GM23338 (cell line): ENCODE data around the gene SPATA33.

Experiments
- CREB1 ChIP-seq: fragments of 250-450 bp; sonication (Bioruptor Pico); IDR thresholded peaks from 2 replicates; pipeline ENCODE4 v1.5.0; 2020; ENCODE audit warnings: low read depth, mild to moderate bottlenecking, moderate library complexity
- EZH2 ChIP-seq: fragments of 200-600 bp; sonication (generic); IDR thresholded peaks from one replicate; pipeline ENCODE4 v1.8.0; 2017; ENCODE audit warnings: antibody characterized with exemption, mild to moderate bottlenecking, low read depth; ENCODE audit not compliant: unreplicated experiment
- EZH2phosphoT487 ChIP-seq: fragments of 200-600 bp; sonication (generic); IDR thresholded peaks from one replicate; pipeline ENCODE4 v1.8.1; 2018; ENCODE audit warnings: antibody characterized with exemption; ENCODE audit not compliant: unreplicated experiment
- JUNB ChIP-seq: IDR thresholded peaks from one replicate; pipeline ENCODE4 v1.6.1; 2016; ENCODE audit warnings: antibody characterized with exemption; ENCODE audit not compliant: unreplicated experiment
- REST ChIP-seq: IDR thresholded peaks from one replicate; pipeline ENCODE4 v1.6.1; 2018; ENCODE audit warnings: antibody characterized with exemption; ENCODE audit not compliant: unreplicated experiment
- ZNF114 ChIP-seq: fragments of 250-450 bp; sonication (Bioruptor Pico); IDR thresholded peaks from 2 replicates; pipeline ENCODE4 v1.5.0; 2020; ENCODE audit warnings: mild to moderate bottlenecking, moderate library complexity
- TF ChIP-seq, protein P1 (sequence below), 2 experiments: fragments of 200-600 bp in 1 of 2; sonication (generic) in 1 of 2; conservative IDR thresholded peaks; 2 replicates each; pipeline versions ENCODE4 v1.5.1 to v1.6.1; 2016 to 2017; ENCODE audit warnings: antibody characterized with exemption in 2 of 2, low read depth in 2 of 2, mild to moderate bottlenecking in 2 of 2, moderate library complexity in 1 of 2

- TF ChIP-seq, protein P1, sequence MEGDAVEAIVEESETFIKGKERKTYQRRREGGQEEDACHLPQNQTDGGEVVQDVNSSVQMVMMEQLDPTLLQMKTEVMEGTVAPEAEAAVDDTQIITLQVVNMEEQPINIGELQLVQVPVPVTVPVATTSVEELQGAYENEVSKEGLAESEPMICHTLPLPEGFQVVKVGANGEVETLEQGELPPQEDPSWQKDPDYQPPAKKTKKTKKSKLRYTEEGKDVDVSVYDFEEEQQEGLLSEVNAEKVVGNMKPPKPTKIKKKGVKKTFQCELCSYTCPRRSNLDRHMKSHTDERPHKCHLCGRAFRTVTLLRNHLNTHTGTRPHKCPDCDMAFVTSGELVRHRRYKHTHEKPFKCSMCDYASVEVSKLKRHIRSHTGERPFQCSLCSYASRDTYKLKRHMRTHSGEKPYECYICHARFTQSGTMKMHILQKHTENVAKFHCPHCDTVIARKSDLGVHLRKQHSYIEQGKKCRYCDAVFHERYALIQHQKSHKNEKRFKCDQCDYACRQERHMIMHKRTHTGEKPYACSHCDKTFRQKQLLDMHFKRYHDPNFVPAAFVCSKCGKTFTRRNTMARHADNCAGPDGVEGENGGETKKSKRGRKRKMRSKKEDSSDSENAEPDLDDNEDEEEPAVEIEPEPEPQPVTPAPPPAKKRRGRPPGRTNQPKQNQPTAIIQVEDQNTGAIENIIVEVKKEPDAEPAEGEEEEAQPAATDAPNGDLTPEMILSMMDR (conservative IDR thresholded peaks at IDR 0.05; ENCODE audit: low read depth in 2 of 2), result no peak
- TF ChIP-seq EZH2, result no peak
- no peak for TF ChIP-seq CREB1
- no peak for TF ChIP-seq ZNF114 (CRISPR knock-in tag)
- no peak for TF ChIP-seq JUNB
- TF ChIP-seq REST, result no peak
- TF ChIP-seq EZH2phosphoT487, result no peak
Measured at GRCh38 chr16:89616623-89617022, 41.0 kb upstream of the SPATA33 start.
